OCI-LY3 (cell line): ENCODE data around the gene NUDCD3.

Source experiments
- H2AFZ ChIP-seq: fragments of 200-600, 300-600 bp; shearing (Covaris generic); 2 replicates; pipeline ENCODE4 v1.6.0; 2014; ENCODE audit warnings: antibody characterized with exemption, low read depth, low read length
- H3K27ac ChIP-seq: fragments of 200-600, 300-600 bp; sonication (generic); 2 replicates; pipeline ENCODE4 v1.5.1; 2014; ENCODE audit warnings: mild to moderate bottlenecking, low read length, moderate library complexity, mixed read lengths
- H3K27me3 ChIP-seq: fragments of 200-600, 300-600 bp; sonication (generic); 2 replicates; pipeline ENCODE4 v1.6.1; 2014; ENCODE audit warnings: low read depth, low read length, mixed read lengths
- H3K36me3 ChIP-seq: fragments of 200-600, 300-600 bp; sonication (generic); replicated peaks from 2 replicates; pipeline ENCODE3; 2014; ENCODE audit warnings: low read depth, low read length, mixed read lengths
- H3K4me1 ChIP-seq: fragments of 300-600, 200-600 bp; sonication (generic); 2 replicates; pipeline ENCODE4 v1.6.1; 2014; ENCODE audit warnings: low read length, mixed read lengths
- H3K4me2 ChIP-seq: fragments of 200-600, 300-600 bp; sonication (generic); 2 replicates; pipeline ENCODE4 v1.6.1; 2014; ENCODE audit warnings: low read length, mixed read lengths
- H3K4me3 ChIP-seq: fragments of 300-600, 200-600 bp; sonication (generic); 2 replicates; pipeline ENCODE4 v1.5.1; 2014; ENCODE audit warnings: antibody characterized with exemption, mild to moderate bottlenecking, low read length, moderate library complexity
- H3K79me2 ChIP-seq: fragments of 300-600, 200-600 bp; shearing (Covaris generic); 2 replicates; pipeline ENCODE4 v1.6.1; 2014; ENCODE audit warnings: mild to moderate bottlenecking, low read length, mixed read lengths
- H3K9ac ChIP-seq: fragments of 300-600, 200-600 bp; shearing (Covaris generic); 2 replicates; pipeline ENCODE4 v1.6.0; 2014; ENCODE audit warnings: mild to moderate bottlenecking, low read length, moderate library complexity
- H3K9me3 ChIP-seq: fragments of 200-600, 300-600 bp; shearing (Covaris generic); 2 replicates; pipeline ENCODE4 v1.6.1; 2014; ENCODE audit warnings: low read length, mixed read lengths; ENCODE audit not compliant: insufficient read depth
- H4K20me1 ChIP-seq: fragments of 200-600, 300-600 bp; sonication (generic); 2 replicates; pipeline ENCODE4 v1.6.1; 2016; ENCODE audit warnings: low read length, mixed read lengths; ENCODE audit not compliant: insufficient read depth
- CTCF ChIP-seq: fragments of 200-600, 300-600 bp; sonication (generic); IDR thresholded peaks from 2 replicates; pipeline ENCODE4 v1.5.1; 2014; ENCODE audit warnings: antibody characterized with exemption, low read length, low read depth
- EZH2phosphoT487 ChIP-seq: fragments of 200-600 bp; shearing (Covaris generic); IDR thresholded peaks from 2 replicates; pipeline ENCODE4 v1.6.1; 2018; ENCODE audit warnings: antibody characterized with exemption, mixed run types, low read depth

NUDCD3 gene

GRCh38 chr7:44460325-44460724, 30.1 kb downstream of the NUDCD3 start:
- Histone ChIP-seq H3K27me3 (no peaks in the 10 kb centered on the region), H3K4me1 (peaks cover 22% of the 10 kb centered on the region), H3K79me2 (peaks cover 73% of the 10 kb centered on the region), H3K4me2 (peak overlapping the region; percentile 55), H2AFZ (no peak overlapping the region), H3K9ac (no peak overlapping the region), H3K9me3 (no peaks in the 10 kb centered on the region), H3K4me3 (peak overlapping the region; percentile 17; the same call in 1 of the 2 replicates), H4K20me1 (peaks cover 25% of the 10 kb centered on the region), H3K27ac (peak overlapping the region; percentile 49), H3K36me3 (peaks cover 20% of the 10 kb centered on the region)
- no peak for TF ChIP-seq CTCF
- no peak for TF ChIP-seq EZH2phosphoT487

GRCh38 chr7:44455155-44455554, 35.3 kb downstream of the NUDCD3 start:
- Histone ChIP-seq H2AFZ (no peak overlapping the region), H3K4me2 (no peak overlapping the region), H3K27ac (no peak overlapping the region), H3K27me3 (no peaks in the 10 kb centered on the region), H3K9me3 (no peaks in the 10 kb centered on the region), H3K4me1 (peaks cover 7% of the 10 kb centered on the region), H4K20me1 (peaks cover 7% of the 10 kb centered on the region), H3K4me3 (no peak overlapping the region), H3K79me2 (peaks cover 62% of the 10 kb centered on the region), H3K9ac (no peak overlapping the region), H3K36me3 (peaks cover 13% of the 10 kb centered on the region)
- no peak for TF ChIP-seq CTCF
- no peak for TF ChIP-seq EZH2phosphoT487

GRCh38 chr7:44454348-44454747, 36.1 kb downstream of the NUDCD3 start:
- H3K9ac ChIP-seq = no peak overlapping the region
- peaks cover 13% of the 10 kb centered on the region for H3K36me3 ChIP-seq
- no peak overlapping the region for H3K4me2 ChIP-seq
- peaks cover 61% of the 10 kb centered on the region for H3K79me2 ChIP-seq
- H3K9me3 ChIP-seq = no peaks in the 10 kb centered on the region
- no peak for TF ChIP-seq CTCF
- no peak for TF ChIP-seq EZH2phosphoT487
- no peak overlapping the region for H3K4me3 ChIP-seq
- no peaks in the 10 kb centered on the region for H3K27me3 ChIP-seq
- no peak overlapping the region for H2AFZ ChIP-seq
- peaks cover 7% of the 10 kb centered on the region for H4K20me1 ChIP-seq
- H3K4me1 ChIP-seq = no peaks in the 10 kb centered on the region
- no peak overlapping the region for H3K27ac ChIP-seq

GRCh38 chr7:44451123-44451522, 39.3 kb downstream of the NUDCD3 start:
- Histone ChIP-seq H2AFZ (no peak overlapping the region), H3K36me3 (peaks cover 28% of the 10 kb centered on the region), H3K27ac (no peak overlapping the region), H3K4me3 (no peak overlapping the region), H3K79me2 (peaks cover 65% of the 10 kb centered on the region), H3K9ac (no peak overlapping the region), H3K9me3 (no peaks in the 10 kb centered on the region), H3K4me2 (no peak overlapping the region), H3K4me1 (no peaks in the 10 kb centered on the region), H4K20me1 (peaks cover 31% of the 10 kb centered on the region), H3K27me3 (no peaks in the 10 kb centered on the region)
- TF ChIP-seq EZH2phosphoT487 = no peak
- TF ChIP-seq CTCF = no peak
